AG09319 (cell line): ENCODE measurements around the gene UHRF1.

Experiments
- DNase-seq: peaks from one replicate; pipeline ENCODE4 v3.0.0-alpha.2; 2010; ENCODE audit warnings: low read depth; ENCODE audit errors: extremely low read depth
- CTCF ChIP-seq: IDR thresholded peaks from 2 replicates; pipeline ENCODE4 v1.5.1; 2011; ENCODE audit warnings: low read depth, mild to moderate bottlenecking, inconsistent platforms, low read length, moderate library complexity

Gene UHRF1

GRCh38 chr19:4979211-4979807, 70.0 kb downstream of the UHRF1 start:
- TF ChIP-seq CTCF = no peak
- no peak for DNase-seq

GRCh38 chr19:4980067-4980466, 70.8 kb downstream of the UHRF1 start:
- no peak for DNase-seq

GRCh38 chr19:4980838-4981680, 71.8 kb downstream of the UHRF1 start:
- DNase-seq = no peak
- no peak for TF ChIP-seq CTCF

More at GRCh38 chr19:4980067-4980466, 70.8 kb downstream of the UHRF1 start:
- no peak for TF ChIP-seq CTCF

- TF ChIP-seq CTCF = no peak
- no peak for DNase-seq
Observed at GRCh38 chr19:4981681-4981958, 72.3 kb downstream of the UHRF1 start.

GRCh38 chr19:4983346-4984105, 74.2 kb downstream of the UHRF1 start:
- TF ChIP-seq CTCF = no peak
- DNase-seq = no peak

GRCh38 chr19:4984106-4984380, 74.7 kb downstream of the UHRF1 start:
- DNase-seq = no peak
- no peak for TF ChIP-seq CTCF

- no peak for DNase-seq
- no peak for TF ChIP-seq CTCF
Observed at GRCh38 chr19:4984438-4984990, 75.2 kb downstream of the UHRF1 start.
